A549 (cell line): ENCODE data around the gene OXTR. TPM values are rescaled to one million over a fixed set of nuclear protein-coding genes. Genes with fewer than 3 reads are reported as not detected.

ENCODE experiments used
- ATAC-seq, 2 experiments: fragments of 200-7000 bp in 1 of 2; fragments of >200 bp in 1 of 2; cut with Nextera tagmentation in 1 of 2; cut with Tn5 transposase in 1 of 2; 3 replicates each; pipeline versions ENCODE4 v1.8.0 to v1.9.1; 2018 to 2020; ENCODE audit warnings: mild to moderate bottlenecking in 1 of 2, moderate library complexity in 1 of 2
- CTCF ChIA-PET: fragments of 300-600 bp; sonication (Branson Sonifier 250); formaldehyde crosslinking; extraction: SDS; loops from one replicate; lab custom pipeline; 2021; ENCODE audit warnings: antibody characterized with exemption, inconsistent platforms; lab: Yijun Ruan, JAX
- POLR2A ChIA-PET: fragments of 350-600 bp; formaldehyde crosslinking; extraction: SDS; loops from one replicate; lab custom pipeline; 2021; ENCODE audit warnings: antibody characterized with exemption, inconsistent platforms; lab: Yijun Ruan, JAX
- DNase-seq, 2 experiments: peaks; one replicate each; pipeline versions ENCODE4 v3.0.0 to v3.0.0-alpha.2; 2011 to 2016; ENCODE audit warnings: low read depth in 1 of 2, low spot score in 1 of 2
- FAIRE-seq: peaks from 2 replicates; lab custom pipeline; 2011; peaks lifted over from hg19 to GRCh38; lab: Jason Lieb, UNC
- H3K27ac ChIP-seq, 2 experiments: fragments of >200 bp; sonication (Bioruptor Twin); formaldehyde crosslinking; 3 replicates each; pipeline ENCODE4 v1.5.1; 2016 to 2017
- H3K4me1 ChIP-seq: fragments of >200 bp; sonication (Bioruptor Twin); formaldehyde crosslinking; 3 replicates; pipeline ENCODE4 v1.6.1; 2016
- H3K4me2 ChIP-seq: fragments of >200 bp; sonication (Bioruptor Twin); formaldehyde crosslinking; 3 replicates; pipeline ENCODE4 v1.6.1; 2016
- H3K4me3 ChIP-seq: fragments of >200 bp; sonication (Bioruptor Twin); formaldehyde crosslinking; 3 replicates; pipeline ENCODE4 v1.5.1; 2016
- H3K9me3 ChIP-seq: fragments of >200 bp; sonication (Bioruptor Twin); formaldehyde crosslinking; 3 replicates; pipeline ENCODE4 v1.6.1; 2016
- BHLHE40 ChIP-seq: IDR thresholded peaks from 2 replicates; pipeline ENCODE4 v1.6.1; 2012; ENCODE audit warnings: low read depth, low read length, inconsistent platforms
- CEBPB ChIP-seq, 2 experiments: fragments of >200 bp in 1 of 2; sonication (Bioruptor Twin) in 1 of 2; formaldehyde crosslinking in 1 of 2; IDR thresholded peaks; 2 replicates each; pipeline ENCODE4 v1.6.1; 2012 to 2016
- EHMT2 ChIP-seq: fragments of 200-600 bp; sonication (generic); IDR thresholded peaks from 2 replicates; pipeline ENCODE4 v1.6.1; 2016; ENCODE audit warnings: antibody characterized with exemption, low read depth, mild to moderate bottlenecking, moderate library complexity
- ESRRA ChIP-seq: fragments of 150-350 bp; IDR thresholded peaks from 2 replicates; pipeline ENCODE4 v1.6.1; 2014; ENCODE audit warnings: mild to moderate bottlenecking, low read length, borderline replicate concordance
- HOXB5 ChIP-seq: fragments of 250-450 bp; sonication (Bioruptor Pico); IDR thresholded peaks from 2 replicates; pipeline ENCODE4 v1.5.0; 2020; ENCODE audit warnings: mild to moderate bottlenecking, moderate library complexity
- JUN ChIP-seq, 2 experiments: fragments of >200 bp; sonication (Bioruptor Twin); formaldehyde crosslinking; IDR thresholded peaks; 2 replicates in 1 of 2; 3 replicates in 1 of 2; pipeline ENCODE4 v1.6.1; 2016 to 2017
- KDM5A ChIP-seq: fragments of 200-600 bp; sonication (generic); IDR thresholded peaks from 2 replicates; pipeline ENCODE4 v1.6.1; 2016; ENCODE audit warnings: antibody characterized with exemption, mild to moderate bottlenecking
- MAFK ChIP-seq: fragments of 450-650 bp; IDR thresholded peaks from 2 replicates; pipeline ENCODE4 v1.6.1; 2014; ENCODE audit not compliant: partially characterized antibody
- NFE2L2 ChIP-seq: fragments of 150-350 bp; conservative IDR thresholded peaks from 2 replicates; pipeline ENCODE4 v1.6.1; 2014; ENCODE audit warnings: low read length
- NR3C1 ChIP-seq: fragments of >200 bp; sonication (Bioruptor Twin); formaldehyde crosslinking; IDR thresholded peaks from 3 replicates; pipeline ENCODE4 v1.6.1; 2017
- POLR2AphosphoS2 ChIP-seq: conservative IDR thresholded peaks from 2 replicates; pipeline ENCODE4 v1.6.1; 2012; ENCODE audit warnings: low read length, improper control_type of control experiment, inconsistent platforms
- RARB ChIP-seq: fragments of 250-450 bp; sonication (Bioruptor Pico); IDR thresholded peaks from 2 replicates; pipeline ENCODE4 v1.8.0; 2021; ENCODE audit warnings: mild to moderate bottlenecking, moderate library complexity
- RCOR1 ChIP-seq: fragments of 150-350 bp; IDR thresholded peaks from 2 replicates; pipeline ENCODE4 v1.6.1; 2014; ENCODE audit warnings: antibody characterized with exemption, low read length, low read depth
- RNF2 ChIP-seq: fragments of 200-600 bp; sonication (generic); IDR thresholded peaks from 2 replicates; pipeline ENCODE4 v1.6.1; 2016; ENCODE audit warnings: low read depth, mild to moderate bottlenecking, antibody characterized with exemption, moderate library complexity, borderline replicate concordance
- SREBF2 ChIP-seq: fragments of 450-650 bp; IDR thresholded peaks from 2 replicates; pipeline ENCODE4 v1.6.1; 2014; ENCODE audit warnings: mild to moderate bottlenecking, moderate library complexity
- TFCP2L1 ChIP-seq: fragments of 250-450 bp; sonication (Bioruptor Pico); IDR thresholded peaks from 2 replicates; pipeline ENCODE4 v1.5.0; 2021; ENCODE audit warnings: mild to moderate bottlenecking
- TP53 ChIP-seq: fragments of 250-450 bp; sonication (Bioruptor Pico); IDR thresholded peaks from 2 replicates; pipeline ENCODE4 v1.5.0; 2021; ENCODE audit warnings: mild to moderate bottlenecking, moderate library complexity
- ZSCAN20 ChIP-seq: fragments of 250-450 bp; sonication (Bioruptor Pico); IDR thresholded peaks from 2 replicates; pipeline ENCODE4 v1.8.0; 2022; ENCODE audit warnings: mild to moderate bottlenecking, moderate library complexity
- WGBS: methylation state at CpG from one replicate; pipeline ENCODE4 v1.1.6; 2017; ENCODE audit errors: missing lambda C conversion rate; 5-methylcytosine and 5-hydroxymethylcytosine counted together
- polyA plus RNA-seq, 4 experiments: library from polyadenylated mRNA; depleted of rRNA in 3 of 4; stranded (reverse); fragments of >200 nt; fragmentation: RNase III in 1 of 4; extraction: RNeasy Plus Mini Kit Qiagen cat#74134 plus additional on column Dnase treatment in 1 of 4; gene quantifications; 2 replicates in 3 of 4; 3 replicates in 1 of 4; pipeline ENCODE4 v1.2.3, GENCODE V29; 2011 to 2017
- TF ChIP-seq, protein P1 (sequence below): fragments of >200 bp; sonication (Bioruptor Twin); formaldehyde crosslinking; IDR thresholded peaks from 2 replicates; pipeline ENCODE4 v1.6.1; 2016
- TF ChIP-seq, protein P2 (sequence below): IDR thresholded peaks from 2 replicates; pipeline ENCODE4 v1.6.1; 2012
- TF ChIP-seq, protein P3 (sequence below): fragments of 450-650 bp; IDR thresholded peaks from 2 replicates; pipeline ENCODE4 v1.6.1; 2014; ENCODE audit warnings: antibody characterized with exemption
- TF ChIP-seq, protein P4 (sequence below): IDR thresholded peaks from 2 replicates; pipeline ENCODE4 v1.6.1; 2012
- TF ChIP-seq, protein P5 (sequence below): fragments of 150-350 bp; IDR thresholded peaks from 2 replicates; pipeline ENCODE4 v1.6.1; 2014; ENCODE audit warnings: low read depth, mild to moderate bottlenecking, low read length
- TF ChIP-seq, protein P6 (sequence below): fragments of 250-450 bp; sonication (Bioruptor Pico); IDR thresholded peaks from 2 replicates; pipeline ENCODE4 v1.5.0; 2021; ENCODE audit warnings: mild to moderate bottlenecking, moderate library complexity, borderline replicate concordance

Gene OXTR
- polyA plus RNA-seq, 2 of the 4 experiments (the other 2 are of a cell fraction): 2.1 to 2.4 TPM

DNA sequence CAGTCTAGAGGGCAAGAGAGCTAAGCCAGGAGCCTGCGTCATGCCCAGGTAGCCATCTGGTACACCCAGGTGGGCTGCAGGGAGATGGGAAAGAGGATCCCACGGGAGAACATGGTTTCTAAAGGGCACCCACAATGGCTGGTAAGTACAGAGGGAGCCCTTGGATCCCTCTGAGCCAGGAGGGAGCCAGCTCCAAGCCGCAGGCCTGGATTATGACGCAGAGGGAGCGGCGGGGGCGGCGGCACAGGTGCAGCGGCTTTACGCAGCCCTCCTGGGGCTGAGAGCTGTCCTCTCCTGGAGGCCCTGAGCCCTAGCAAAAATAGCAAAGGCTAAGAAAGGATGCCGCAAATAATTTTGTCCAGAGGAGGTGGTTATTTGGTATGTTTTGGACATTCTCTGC lies 33.0 kb downstream of the OXTR start (continued):
- TF ChIP-seq, protein P1, sequence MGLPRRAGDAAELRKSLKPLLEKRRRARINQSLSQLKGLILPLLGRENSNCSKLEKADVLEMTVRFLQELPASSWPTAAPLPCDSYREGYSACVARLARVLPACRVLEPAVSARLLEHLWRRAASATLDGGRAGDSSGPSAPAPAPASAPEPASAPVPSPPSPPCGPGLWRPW: no peak
- TF ChIP-seq, protein P2, sequence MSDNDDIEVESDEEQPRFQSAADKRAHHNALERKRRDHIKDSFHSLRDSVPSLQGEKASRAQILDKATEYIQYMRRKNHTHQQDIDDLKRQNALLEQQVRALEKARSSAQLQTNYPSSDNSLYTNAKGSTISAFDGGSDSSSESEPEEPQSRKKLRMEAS: no peak
- TF ChIP-seq, protein P3, sequence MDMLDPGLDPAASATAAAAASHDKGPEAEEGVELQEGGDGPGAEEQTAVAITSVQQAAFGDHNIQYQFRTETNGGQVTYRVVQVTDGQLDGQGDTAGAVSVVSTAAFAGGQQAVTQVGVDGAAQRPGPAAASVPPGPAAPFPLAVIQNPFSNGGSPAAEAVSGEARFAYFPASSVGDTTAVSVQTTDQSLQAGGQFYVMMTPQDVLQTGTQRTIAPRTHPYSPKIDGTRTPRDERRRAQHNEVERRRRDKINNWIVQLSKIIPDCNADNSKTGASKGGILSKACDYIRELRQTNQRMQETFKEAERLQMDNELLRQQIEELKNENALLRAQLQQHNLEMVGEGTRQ: no peak
- TF ChIP-seq, protein P4, sequence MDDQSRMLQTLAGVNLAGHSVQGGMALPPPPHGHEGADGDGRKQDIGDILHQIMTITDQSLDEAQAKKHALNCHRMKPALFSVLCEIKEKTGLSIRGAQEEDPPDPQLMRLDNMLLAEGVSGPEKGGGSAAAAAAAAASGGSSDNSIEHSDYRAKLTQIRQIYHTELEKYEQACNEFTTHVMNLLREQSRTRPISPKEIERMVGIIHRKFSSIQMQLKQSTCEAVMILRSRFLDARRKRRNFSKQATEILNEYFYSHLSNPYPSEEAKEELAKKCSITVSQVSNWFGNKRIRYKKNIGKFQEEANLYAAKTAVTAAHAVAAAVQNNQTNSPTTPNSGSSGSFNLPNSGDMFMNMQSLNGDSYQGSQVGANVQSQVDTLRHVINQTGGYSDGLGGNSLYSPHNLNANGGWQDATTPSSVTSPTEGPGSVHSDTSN: no peak
- TF ChIP-seq ESRRA: no peak

DNA sequence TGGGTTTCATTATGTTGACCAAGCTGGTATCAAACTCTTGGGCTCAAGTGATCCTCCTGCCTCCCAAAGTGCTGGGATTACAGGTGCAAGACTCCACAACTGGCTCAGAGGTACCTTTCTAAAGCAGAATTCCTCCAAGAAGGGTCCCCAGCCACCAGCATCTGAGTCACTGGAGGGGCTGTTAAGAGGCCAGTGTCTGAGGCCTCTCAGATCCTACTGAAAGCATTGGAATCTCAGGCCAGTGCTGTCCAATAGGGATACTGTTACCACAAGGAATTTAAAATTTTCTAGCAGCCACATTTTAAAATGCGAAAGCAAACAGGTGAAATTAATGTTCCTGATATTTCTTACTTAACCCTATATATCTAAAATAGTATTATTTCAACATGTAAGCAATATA lies 34.5 kb downstream of the OXTR start:
- POLR2A ChIA-PET: no interaction called here
- no peak for TF ChIP-seq NR3C1
- TF ChIP-seq, protein P5, sequence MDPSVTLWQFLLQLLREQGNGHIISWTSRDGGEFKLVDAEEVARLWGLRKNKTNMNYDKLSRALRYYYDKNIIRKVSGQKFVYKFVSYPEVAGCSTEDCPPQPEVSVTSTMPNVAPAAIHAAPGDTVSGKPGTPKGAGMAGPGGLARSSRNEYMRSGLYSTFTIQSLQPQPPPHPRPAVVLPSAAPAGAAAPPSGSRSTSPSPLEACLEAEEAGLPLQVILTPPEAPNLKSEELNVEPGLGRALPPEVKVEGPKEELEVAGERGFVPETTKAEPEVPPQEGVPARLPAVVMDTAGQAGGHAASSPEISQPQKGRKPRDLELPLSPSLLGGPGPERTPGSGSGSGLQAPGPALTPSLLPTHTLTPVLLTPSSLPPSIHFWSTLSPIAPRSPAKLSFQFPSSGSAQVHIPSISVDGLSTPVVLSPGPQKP: no peak
- TF ChIP-seq RNF2: no peak
- no peak for TF ChIP-seq EHMT2
- no peak for TF ChIP-seq RCOR1
- no peak for TF ChIP-seq JUN (IDR thresholded peaks at IDR 0.05)
- TF ChIP-seq NFE2L2: no peak
- no peak for TF ChIP-seq BHLHE40
- TF ChIP-seq TP53 (CRISPR knock-in tag): no peak
- TF ChIP-seq, protein P6, sequence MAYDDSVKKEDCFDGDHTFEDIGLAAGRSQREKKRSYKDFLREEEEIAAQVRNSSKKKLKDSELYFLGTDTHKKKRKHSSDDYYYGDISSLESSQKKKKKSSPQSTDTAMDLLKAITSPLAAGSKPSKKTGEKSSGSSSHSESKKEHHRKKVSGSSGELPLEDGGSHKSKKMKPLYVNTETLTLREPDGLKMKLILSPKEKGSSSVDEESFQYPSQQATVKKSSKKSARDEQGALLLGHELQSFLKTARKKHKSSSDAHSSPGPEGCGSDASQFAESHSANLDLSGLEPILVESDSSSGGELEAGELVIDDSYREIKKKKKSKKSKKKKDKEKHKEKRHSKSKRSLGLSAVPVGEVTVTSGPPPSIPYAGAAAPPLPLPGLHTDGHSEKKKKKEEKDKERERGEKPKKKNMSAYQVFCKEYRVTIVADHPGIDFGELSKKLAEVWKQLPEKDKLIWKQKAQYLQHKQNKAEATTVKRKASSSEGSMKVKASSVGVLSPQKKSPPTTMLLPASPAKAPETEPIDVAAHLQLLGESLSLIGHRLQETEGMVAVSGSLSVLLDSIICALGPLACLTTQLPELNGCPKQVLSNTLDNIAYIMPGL (CRISPR knock-in tag): no peak
- no peak for TF ChIP-seq POLR2AphosphoS2
- TF ChIP-seq HOXB5 (CRISPR knock-in tag): no peak
- TF ChIP-seq, protein P2: no peak
- TF ChIP-seq, all 56 proteins: peak for 0
- FAIRE-seq (no peak), DNase-seq (no peak), ATAC-seq (no peak)
- CTCF ChIA-PET: interaction anchor here (0.8 to 3.6 kb wide), 2 partner anchors 8 to 34 kb away, joined by 4 to 13 read pairs; partner anchors contain the start of gene OXTR
- Histone ChIP-seq H3K4me2 (no peak overlapping the region), H3K4me1 (peaks cover 7% of the 10 kb centered on the region), H3K27ac (no peak overlapping the region; a peak in 1 of 6 replicates), H3K4me3 (no peak overlapping the region), H3K9me3 (no peaks in the 10 kb centered on the region)
- WGBS: 100% methylated on average over 1 of the region's 1 CpG

DNA sequence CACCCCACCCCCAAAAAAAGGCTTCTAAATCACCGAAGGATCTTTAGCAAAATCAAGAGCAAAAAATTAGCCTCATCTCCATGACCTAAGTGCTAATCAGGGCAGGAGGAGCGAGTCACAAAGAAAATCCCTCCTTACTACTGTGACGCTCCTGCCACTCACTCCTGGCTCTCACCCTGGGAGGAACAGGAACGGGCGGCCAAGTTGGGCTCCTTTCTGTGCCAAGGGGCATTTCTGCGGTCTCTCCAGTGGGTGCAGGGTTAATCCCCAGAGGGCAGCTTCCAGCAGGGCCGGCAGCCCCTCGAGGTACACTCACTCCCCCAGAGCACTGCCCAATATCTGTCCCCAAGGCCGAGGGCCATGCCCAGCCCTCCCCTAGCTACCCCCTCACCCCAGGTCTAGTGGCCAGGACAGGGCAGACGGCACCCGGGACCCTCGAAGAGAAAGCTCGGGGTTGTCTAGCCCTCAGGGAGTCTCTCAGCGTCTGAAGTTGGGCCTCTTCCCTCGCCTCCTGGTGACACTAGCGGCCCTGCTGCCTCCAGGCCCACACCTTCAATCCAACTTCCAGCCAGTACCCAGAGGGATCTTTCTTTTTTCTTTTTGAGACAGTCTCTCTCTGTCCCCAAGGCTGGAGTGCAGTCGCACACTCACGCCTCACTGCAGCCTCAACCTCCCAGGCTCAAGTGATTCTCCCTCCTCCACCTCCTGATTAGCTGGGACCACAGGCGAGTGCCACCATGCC lies 35.1 kb downstream of the OXTR start:
- FAIRE-seq: no peak
- Histone ChIP-seq H3K9me3 (no peaks in the 10 kb centered on the region), H3K27ac (peak overlapping the region in 1 of 2 experiments; percentile 41; a peak in 1 of 6 replicates), H3K4me1 (peaks cover 1% of the 10 kb centered on the region; the same call in 1 of the 3 replicates), H3K4me3 (no peak overlapping the region), H3K4me2 (no peak overlapping the region)
- ChIA-PET CTCF (interaction anchor here (3.6 kb wide), 1 partner anchor 35 kb away, joined by 13 read pairs; the partner anchor contains the start of gene OXTR), POLR2A (no interaction called here)
- ATAC-seq: no peak; a peak in 1 of 6 replicates
- DNase-seq: no peak
- WGBS: 91% methylated on average over 19 of the region's 19 CpGs
- TF ChIP-seq HOXB5 (CRISPR knock-in tag): no peak
- TF ChIP-seq SREBF2: no peak
- TF ChIP-seq RNF2: no peak
- no peak for TF ChIP-seq NFE2L2
- TF ChIP-seq MAFK: no peak
- no peak for TF ChIP-seq CEBPB (IDR thresholded peaks at IDR 0.05)
- TF ChIP-seq ZSCAN20 (CRISPR knock-in tag): no peak
- TF ChIP-seq TFCP2L1: no peak
- TF ChIP-seq KDM5A: no peak
- no peak for TF ChIP-seq RARB (CRISPR knock-in tag)
- TF ChIP-seq, protein P1: no peak
- TF ChIP-seq, protein P3: no peak
